Activated CD8-positive, alpha-beta memory T cell treated with anti-CD3 and anti-CD28 coated beads, Interleukin-2, amount 50 U/mL, for 1 hour (primary cell): ENCODE measurements around the gene GJD3.

Experiments
- DNase-seq: peaks from one replicate; pipeline ENCODE4 v3.0.0-alpha.2; 2020; ENCODE audit errors: extremely low read depth

Gene GJD3

GRCh38 chr17:40351359-40352236, 12.9 kb downstream of the GJD3 start:
- no peak for DNase-seq

- no peak for DNase-seq
These were observed 13.7 kb downstream of the GJD3 start for GRCh38 chr17:40350689-40351358.

DNA sequence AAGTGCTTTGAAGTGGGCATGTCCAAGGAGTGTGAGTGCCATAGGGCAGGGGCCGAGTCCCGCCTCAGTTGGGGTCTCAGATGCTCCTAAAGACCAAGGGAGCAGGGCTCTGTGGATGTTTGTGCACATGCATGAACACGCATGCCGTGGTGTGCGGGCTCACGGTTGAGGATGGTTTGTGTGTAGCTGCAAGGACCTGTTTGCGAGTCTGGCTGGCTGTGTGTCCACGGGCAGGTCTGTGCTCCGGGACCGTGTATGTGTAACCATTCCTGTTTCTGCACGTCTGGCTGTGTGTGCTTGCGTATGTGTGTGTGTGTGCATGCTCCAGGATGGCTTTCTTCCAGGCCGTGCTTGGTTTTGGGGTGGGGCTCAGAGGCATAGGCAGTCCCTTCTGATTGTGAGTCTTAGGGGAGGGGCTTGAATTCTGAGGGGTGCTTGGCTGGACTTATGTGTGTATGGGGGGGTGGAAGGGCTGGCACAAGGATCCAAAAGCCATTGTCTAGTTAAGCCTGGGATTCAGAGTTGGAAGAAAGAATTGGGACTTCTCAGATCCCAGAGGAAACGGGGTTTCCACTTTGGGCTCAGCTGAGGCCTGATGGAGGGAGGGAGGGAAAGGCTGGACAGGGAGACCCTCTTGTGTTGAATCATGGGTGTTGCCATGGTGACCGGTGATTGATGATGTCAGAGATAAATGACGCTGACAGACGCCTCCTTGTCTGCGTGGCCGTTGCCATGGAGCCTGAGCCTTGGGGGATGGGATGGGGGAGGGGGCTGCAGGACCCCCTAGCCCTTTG, 14.4 kb downstream of the GJD3 start:
- DNase-seq = no peak

DNA sequence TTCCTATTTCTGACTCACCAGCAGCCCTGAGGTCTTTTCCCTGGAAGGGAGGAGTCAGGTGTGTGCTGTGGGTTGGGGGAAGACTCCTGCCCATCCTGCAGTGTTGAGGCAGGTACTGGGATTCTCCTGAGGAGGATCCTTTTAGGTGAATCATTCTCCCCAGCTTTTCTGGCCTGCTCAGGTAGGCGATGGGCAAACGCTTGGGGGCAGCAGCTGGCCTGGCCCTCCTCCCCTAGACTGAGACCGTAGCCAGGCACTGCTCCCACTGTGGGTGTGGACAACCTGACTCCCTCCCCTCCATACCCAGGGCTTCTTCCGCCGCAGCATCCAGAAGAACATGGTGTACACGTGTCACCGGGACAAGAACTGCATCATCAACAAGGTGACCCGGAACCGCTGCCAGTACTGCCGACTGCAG, 15.1 kb downstream of the GJD3 start:
- DNase-seq = no peak

DNA sequence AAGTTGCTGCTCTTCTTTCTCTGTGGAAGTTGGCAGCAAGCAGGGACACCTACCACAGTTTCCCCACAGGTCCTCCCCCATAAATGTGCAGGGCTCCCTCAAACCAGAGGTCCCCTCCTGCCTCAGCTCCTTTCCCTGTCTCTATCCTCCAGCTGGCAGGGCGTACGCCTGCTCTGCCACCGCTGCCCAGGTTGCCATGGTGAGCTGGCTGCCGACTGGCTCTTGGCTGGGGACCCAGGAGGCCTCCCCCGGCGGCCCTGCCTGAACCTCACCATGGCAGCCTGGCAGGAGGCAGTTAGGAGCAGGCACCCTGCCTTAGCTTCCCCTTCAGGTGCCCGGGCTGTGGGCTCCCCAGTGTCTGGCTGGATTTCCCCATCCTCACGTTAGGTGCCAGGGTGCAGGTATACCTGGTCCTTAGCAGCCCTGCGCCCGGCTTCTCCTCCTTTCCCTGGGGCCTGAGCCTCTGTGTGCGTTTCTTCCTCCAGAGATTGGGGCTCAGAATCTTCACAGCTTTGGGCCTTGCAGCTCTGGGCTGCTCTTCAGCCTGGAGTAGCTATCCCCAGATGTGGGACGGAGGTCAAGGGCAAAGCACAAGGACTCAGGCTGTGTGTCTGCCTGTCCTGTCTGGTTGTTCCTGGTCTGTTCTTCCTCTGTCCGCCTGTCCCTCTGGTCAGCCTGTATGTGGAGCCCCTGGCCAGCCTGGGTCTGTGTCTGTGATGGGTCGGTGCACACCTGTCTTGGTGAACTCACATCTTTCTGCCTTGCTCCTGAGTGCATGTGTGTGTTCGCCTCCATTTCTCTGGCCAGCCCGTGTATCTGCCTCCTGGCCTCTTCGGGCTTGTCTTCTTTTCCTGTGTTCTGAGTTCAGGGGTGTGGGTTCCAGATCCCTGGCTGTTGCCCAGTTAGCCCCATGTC, 15.7 kb downstream of the GJD3 start:
- no peak for DNase-seq

- DNase-seq = no peak
These were observed 16.4 kb downstream of the GJD3 start for GRCh38 chr17:40348136-40348504.

DNA sequence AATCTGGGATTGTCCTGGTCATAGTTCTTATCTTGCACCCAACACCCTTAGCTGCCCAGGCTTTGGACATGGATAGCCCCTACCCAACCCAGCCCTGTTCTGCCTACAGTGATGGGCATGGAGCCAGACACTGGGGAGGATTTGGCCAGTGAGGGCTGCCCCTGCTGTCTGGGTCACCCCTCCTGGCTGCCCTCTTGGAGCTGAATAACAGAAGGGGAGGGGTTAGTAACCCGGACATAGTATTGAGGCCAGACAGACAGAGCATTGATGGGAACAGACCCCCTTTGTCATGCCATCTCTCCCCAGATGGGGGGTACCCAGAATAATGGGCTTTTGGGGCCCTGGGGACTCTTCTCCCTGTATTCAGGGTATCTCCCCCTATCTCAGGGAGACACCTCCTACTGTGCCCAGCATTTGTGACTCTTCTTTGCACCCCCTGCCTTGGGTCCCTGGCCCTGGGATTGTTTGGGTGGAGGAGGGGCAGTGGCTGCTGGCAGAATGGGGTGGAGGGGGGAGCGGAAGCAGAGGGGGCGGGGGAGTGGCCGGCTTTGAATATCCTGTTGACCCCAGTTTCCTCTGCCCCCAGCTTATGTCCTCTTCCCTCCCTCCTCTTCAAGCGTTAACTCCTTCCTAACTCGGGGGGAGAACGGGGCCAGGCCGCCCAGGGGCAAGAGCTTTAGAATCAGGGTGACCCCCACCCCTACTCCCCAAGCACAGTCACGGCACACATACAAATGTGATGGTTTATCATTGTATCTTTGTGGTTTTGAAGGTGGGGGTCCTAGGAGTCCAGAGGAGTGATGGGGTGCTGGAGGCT, 17.0 kb downstream of the GJD3 start:
- DNase-seq = no peak

DNA sequence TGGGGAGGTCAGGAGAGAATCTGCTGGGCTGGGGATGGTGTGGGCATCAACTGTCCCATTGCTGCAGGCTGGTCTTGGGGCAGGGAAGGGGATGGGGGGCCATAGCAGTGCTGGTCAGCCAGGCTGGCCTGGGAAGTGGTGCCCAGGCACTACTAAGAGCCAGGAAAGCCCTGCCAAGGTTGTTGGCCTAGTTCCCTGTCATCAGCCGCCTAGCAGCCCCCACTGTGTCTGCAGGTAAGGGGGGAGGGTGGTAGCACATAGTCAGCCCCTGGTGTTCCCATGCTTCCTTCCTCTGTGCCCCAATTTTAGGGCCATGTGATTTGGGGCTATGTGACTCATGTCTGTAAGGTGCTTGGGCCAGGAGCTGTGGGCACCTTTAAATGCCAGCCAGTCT, 17.8 kb downstream of the GJD3 start:
- DNase-seq = no peak

DNA sequence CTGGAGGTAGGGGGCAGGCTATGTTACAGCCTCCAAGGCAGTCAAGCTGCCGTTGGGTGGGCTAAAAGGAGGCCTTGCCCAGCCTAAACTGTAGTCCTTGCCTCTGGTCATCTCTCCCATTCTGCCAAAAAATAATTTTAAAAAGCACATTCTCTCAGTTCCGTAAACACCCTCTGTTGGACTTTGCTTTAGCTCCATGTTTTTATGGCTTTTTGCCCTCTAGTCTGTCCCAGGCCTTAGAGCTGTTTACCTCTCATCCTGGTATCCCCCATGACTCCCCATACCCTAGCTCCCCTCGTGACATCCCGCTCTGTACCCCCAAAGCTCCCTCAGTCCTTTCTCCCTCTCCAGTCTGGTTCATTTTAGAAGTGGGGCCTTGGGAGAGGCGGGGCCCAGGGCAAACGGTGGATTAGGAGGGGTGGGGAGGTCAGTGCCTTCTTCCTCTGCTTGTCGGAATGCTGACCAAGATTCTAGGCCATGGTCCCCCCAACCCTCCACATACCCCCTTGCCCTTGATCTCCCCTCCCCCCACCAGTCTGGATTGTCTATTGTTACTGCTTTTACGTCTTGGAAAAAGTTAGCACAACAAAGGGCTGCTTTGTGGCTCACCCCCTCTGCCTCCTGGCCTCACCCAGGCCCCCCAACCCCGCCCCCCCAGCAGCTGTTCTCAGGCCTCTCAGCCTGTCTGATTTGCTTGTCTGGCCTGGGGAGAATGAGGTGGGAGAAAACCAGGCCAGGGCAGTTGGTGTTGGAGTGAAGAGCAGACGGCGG, 18.4 kb downstream of the GJD3 start:
- DNase-seq = no peak

DNA sequence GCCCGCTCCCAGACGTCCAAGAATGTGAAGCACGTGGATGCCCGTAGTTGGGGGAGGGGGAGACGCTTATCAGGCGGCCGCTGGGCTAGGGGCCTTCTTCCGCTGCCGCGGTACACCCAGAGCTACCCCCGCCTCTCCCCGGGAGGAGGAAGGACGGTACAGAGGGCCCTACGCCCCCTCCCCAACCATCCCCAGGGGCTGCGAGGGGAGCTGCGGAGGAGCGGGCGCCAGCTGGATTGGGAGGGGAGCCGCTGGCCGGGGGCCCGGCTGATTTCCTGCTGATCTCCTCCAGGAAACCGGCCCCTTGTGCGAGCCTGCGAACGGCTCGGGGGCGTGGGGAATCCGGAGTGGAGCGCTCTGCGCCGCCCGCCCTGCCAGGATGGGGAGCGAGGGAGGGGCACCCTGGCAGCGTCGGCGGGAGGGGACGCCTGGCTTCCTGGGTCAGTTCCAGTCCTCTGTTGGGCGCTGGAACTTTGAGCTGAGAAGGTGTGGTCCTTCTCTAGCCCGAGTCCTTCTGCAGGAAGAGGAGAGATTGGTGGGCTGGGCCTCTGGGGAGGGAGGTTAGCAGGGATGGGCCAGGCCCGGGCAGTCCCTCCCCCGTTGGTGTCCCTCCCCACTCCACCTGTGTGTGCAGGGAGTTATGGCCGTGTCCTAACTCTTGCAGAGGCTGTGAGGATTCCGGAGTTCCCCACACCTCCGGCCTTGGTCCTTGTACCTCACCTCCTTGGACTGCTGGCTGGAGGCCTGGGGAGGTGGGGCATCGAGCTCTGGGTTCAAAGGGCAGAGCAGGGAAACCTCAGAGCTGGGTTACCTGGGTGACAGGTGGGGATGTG, 19.2 kb downstream of the GJD3 start:
- no peak for DNase-seq

- no peak for DNase-seq
These were observed 19.9 kb downstream of the GJD3 start for GRCh38 chr17:40344421-40345160.

DNA sequence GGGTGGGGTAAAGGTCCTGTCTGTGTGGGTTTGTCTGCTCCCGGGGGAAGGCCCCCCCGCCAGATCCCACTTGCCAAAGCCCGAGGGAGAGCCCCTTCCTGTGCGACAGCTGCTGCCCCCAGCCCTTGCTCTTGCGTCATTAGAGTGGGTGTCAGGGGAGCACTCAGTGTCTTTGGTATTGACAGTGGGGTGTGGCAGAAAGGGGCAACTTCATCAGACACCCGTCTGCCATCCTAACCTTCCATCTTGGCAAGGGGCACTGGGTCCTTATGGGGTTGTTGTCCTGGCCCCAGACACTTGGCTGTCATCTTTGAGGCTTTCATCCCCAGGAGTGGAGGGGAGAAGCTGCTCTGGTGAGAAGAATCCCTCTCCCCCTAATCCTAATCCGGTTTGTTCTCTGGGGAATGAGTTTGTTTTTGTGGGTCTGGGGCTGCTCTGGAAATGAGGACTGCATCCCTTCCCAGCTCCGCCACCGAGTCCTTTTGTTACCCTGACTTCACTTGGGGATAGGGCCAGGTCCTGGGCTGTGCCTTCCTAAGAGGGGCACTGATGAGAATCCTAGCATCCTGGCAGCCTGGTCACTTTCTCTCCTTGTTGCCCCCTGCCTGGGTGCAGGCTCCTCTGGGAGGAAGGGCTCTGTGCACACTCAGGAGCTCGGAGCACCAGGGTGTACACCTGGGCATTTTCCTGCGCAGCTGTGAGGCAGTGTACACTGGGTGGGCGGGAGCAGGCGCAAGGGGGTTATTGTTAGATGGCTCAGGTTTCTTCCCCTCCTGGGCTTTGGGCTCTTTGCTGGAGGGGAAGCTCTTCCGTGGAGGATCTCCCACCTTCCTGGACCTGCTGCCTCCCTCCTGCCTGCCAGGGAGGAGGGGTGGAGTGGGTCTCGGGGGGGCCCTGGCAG, 21.1 kb downstream of the GJD3 start:
- no peak for DNase-seq

GRCh38 chr17:40342504-40343218, 21.9 kb downstream of the GJD3 start:
- DNase-seq = no peak

GRCh38 chr17:40341808-40342503, 22.6 kb downstream of the GJD3 start:
- DNase-seq = no peak

DNA sequence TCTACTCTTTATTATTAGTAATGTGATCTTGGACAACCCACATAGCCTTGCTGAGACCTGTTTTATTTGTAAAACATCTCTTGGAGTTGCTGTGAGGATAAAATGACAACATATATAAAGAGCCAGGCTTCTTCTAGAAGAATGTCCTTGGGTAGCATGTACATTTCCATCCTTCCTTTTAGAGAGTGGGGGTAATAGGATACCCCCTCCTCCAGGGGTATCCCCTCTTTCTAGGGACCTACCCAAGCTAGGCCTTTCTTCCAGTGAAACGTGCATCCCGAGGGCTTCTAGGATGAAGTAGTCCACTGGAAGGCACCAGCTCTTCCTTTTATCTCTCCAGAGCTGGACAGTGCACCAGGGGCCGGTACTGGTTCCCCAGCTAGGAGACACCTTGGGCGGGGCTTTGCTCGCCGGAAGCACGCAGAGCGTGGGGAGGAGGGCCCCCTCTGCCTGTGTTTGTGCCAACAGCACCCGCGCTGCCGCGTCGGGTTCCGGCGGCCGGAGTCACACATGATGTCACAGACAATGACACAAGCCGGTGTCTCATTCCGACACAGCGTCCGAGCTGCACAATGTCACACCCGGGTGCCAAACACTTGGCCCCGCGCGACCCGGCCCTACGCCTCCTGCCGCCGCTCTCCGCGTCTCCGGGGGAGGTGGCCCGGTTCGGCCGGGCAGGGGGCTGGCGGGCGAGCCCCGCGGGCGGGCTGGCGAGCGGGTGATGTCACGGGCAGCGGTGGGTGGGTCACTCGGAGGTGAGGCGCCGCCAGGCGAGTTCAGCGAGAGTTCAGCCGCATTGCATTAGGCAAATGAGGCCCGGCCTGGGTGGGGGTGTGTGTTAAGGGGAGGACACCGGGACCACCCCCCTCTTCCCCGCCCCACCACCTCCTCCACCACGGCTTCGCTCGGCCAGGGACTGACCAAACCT, 23.4 kb downstream of the GJD3 start:
- peak; percentile 80 for DNase-seq
